ENCODE results near the gene DNAH17.

Gene DNAH17

GRCh38 chr17:78449983-78450595 is 127.1 kb downstream of the DNAH17 start:
- no peak for DNase-seq

GRCh38 chr17:78448356-78448993 is 128.7 kb downstream of the DNAH17 start:
- DNase-seq = peak in 1 of 5 donors; percentile 32

GRCh38 chr17:78446833-78447232 is 130.4 kb downstream of the DNAH17 start:
- DNase-seq = no peak

GRCh38 chr17:78444392-78444791 is 132.8 kb downstream of the DNAH17 start:
- no peak for DNase-seq

GRCh38 chr17:78442648-78443218 is 134.5 kb downstream of the DNAH17 start:
- no peak for DNase-seq

- DNase-seq = no peak
These were observed 135.8 kb downstream of the DNAH17 start for GRCh38 chr17:78441271-78441971.

GRCh38 chr17:78438694-78439325 is 138.4 kb downstream of the DNAH17 start:
- no peak for DNase-seq

- no peak for DNase-seq
These were observed 138.9 kb downstream of the DNAH17 start for GRCh38 chr17:78438271-78438691.

- DNase-seq = no peak
These were observed 139.6 kb downstream of the DNAH17 start for GRCh38 chr17:78437508-78438169.

GRCh38 chr17:78435330-78436005 is 141.7 kb downstream of the DNAH17 start:
- DNase-seq = no peak

- no peak for DNase-seq
These were observed 142.5 kb downstream of the DNAH17 start for GRCh38 chr17:78434455-78435329.

- DNase-seq = no peak
These were observed 143.3 kb downstream of the DNAH17 start for GRCh38 chr17:78433780-78434335.

- no peak for DNase-seq
These were observed 144.0 kb downstream of the DNAH17 start for GRCh38 chr17:78433013-78433727.

- DNase-seq = no peak
These were observed 144.8 kb downstream of the DNAH17 start for GRCh38 chr17:78432226-78433012.

GRCh38 chr17:78431692-78431958 is 145.6 kb downstream of the DNAH17 start:
- no peak for DNase-seq

- DNase-seq = no peak
These were observed 146.1 kb downstream of the DNAH17 start for GRCh38 chr17:78430892-78431691.

- no peak for DNase-seq
These were observed 147.6 kb downstream of the DNAH17 start for GRCh38 chr17:78429618-78429995.

- no peak for DNase-seq
These were observed 148.2 kb downstream of the DNAH17 start for GRCh38 chr17:78428836-78429617.
